UCSD-AML1 (cell line): ENCODE data around the gene TERB1.

Experiments
- DNase-seq: peaks from one replicate; lab custom pipeline; 2025; ENCODE audit not compliant: unreplicated experiment; lab: John Stamatoyannopoulos, UW

Gene TERB1

DNA sequence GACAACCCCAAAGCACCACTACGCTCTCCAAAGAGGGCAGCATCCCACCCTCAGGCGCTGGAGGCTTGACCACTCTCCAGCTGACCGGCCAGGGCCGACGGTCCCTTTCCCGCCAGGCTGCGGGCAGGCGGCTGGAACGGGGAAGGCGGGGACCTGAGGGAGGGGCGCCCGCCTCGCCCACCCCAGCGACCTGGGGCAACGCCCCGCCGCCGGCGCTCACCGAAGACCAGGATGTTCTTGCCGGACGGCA is 50.4 kb downstream of the TERB1 start:
- DNase-seq, result peak; percentile 49

DNA sequence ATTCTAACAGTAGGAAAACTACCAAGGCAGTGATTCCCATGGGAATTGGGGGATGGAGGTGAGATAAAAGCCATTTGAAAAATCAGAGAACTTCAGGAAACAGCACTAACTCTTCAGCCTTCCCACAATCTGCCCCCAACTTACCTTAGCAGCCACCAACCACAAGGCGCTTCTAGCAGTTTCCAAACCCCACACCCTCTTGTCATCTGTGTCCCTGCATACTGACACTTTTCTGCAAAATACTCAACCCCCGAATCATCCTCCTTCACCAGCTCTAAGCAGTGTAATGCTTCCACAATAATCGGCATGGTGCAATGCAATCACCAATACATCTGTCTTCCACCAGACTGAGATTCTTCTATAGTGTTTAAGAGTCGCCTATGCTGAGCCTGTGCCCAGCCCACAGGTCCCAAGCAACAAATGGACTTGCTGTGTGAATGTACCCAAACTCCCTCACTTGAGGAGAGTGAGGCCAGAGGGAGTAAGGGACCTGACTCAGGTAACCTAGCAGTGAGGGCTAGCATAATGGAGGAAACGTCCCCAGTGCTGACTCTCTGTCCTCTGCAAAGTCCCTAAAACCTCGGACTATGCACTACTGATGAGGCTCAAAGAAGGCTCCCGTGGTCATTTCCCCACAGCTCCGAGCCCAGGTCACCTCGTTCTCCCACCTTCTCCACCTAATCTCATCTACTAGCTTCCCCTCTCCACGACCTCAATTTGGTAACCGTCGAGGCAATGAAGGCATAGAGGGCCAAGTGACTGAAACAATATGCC is 50.9 kb downstream of the TERB1 start:
- DNase-seq, result no peak

DNA sequence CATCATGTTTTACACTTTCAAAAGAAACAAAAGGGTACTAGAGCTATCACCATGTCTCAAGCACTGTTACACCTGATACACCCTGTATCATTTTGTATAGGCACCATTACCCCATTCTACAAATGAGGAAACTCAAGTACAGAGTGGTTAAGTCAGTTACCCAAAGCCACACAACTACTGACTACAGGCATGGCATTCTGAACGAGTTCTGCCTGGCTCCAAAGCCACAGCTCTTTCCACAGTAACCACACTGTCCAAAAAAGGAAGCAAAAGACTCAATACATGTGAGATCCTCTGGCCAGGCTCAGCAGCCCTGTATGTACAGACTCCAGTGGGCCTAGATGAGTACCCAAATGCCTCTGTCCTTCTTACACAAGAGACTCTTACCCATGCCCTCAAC is 54.7 kb downstream of the TERB1 start:
- peak; percentile 62 for DNase-seq

DNA sequence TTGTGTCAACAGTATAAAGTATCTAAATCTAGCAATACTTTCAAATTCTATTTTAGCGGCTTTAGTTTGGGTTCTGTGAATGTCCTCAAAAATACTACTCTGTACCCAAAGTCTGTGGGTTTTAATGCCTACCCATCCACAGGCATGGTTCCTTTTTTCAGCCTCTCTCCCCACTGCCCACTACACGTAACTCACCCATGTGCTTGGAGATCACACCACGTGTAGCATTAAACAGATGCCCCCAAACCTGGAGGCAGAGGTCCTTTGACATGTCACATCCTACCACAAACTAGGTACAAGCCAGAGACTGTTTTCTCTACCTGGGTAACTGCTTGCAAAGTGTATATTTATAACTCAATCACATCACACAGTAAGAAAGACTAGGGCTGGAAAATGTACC is 55.3 kb downstream of the TERB1 start:
- no peak for DNase-seq

DNA sequence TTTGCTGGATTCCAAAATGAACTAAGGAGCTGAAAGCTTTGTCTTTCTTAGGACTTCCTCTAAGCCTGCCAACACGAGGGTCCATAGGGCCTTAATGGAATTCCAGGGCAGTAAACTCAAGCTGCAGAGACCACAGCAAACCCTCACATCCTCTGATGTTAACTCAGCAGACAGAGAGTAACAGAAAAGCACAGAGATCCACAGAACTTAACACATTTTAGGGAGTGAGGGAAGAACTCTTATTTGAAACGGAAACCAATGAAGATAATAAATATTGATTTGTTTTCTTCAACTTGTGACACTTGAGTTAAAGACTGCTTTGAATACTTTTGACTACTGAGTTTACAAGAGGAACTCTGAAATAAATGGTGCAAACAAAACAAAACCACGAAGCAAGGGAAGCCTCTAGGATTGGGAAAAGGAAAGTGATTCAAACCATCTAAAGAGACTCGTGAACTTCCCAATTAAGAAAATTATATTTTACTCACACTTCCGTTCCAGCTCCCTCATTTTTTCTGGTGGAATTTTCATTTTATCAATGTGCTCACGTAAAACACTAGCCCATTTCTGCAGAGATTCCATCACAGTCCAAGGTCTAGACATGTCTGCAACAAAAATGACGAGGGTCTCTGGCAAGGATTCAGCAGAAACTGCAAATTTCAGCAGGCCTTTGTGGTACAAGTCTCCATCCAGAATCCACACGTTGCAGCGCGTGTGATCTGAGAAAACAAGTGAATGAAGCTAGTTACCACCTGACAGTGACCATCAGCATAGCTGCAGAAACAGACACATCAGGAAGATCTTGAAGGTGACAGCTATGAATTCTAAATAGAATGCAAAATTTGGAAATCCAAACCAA is 59.2 kb downstream of the TERB1 start:
- DNase-seq, result no peak

DNA sequence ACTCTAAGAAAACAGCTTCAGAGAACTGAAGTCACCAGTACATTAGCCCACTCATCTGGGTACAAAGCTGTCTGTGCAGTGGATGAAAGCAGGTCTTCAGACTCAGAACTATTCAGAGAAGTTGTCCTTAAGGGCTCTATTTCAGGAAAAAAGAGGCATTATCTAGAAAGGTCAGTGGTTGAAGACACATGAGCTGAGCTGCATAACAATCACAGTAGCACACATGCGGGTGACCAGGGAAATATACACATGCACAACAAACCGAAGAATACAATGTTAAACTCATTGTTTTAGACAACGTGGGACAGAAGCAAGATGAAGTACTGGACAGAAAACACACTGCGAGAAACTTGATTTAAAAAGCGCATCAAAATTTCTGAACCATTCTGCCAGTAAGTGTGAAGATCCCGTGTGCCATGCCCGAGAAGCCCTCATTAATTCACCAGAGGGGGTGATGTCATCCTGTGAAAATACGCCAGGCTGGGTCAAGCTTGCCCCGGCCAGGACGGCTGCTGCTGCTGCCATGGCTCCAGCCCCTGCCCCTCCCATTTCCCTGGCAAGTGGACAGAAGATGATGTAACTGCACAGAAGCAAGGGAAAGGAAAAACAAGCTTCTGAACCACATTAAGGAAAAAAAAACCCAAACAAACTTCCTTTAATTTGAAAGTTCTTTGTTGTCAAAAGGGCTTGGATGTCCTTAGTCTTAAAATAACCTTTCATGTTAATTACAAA is 60.0 kb downstream of the TERB1 start:
- peak; percentile 17 for DNase-seq

DNA sequence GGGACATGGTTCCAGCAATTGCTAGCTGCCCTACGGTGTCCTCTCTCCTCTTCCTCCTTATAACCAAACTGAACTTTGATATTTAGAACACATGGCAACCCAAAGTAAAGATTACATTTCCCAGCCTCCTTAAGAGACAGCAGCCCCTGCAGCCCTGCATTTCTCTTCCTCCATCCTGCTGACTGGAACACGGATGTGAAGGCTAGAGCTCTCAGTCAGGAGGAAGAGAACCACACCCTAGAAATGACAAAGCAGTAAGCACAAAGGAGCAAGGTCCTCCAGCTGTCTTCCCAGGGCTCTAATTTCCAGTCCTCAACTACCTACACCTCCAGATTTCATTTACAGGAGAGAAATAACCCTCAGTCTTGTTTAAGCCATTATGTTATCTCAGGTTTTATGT is 60.9 kb downstream of the TERB1 start:
- DNase-seq, result no peak

DNA sequence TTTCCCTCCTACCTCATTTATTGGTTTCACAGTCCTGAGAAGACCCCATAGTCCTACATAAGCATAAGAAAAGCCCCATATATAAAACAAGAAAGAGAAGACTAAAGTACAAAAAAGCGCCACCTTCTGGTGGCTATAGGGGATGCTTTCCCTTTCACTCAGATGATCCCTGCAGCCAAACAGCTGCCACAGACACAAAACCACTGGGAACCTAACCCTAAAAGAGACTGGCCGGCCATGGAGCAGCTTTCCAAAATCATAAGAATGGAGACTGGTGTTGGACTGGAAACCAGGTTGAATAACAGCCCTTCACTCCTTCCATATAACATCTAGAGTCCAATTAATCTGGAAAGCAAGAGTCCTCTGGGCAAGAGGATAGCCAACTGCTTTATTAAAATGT is 61.4 kb downstream of the TERB1 start:
- peak; percentile 17 for DNase-seq

DNA sequence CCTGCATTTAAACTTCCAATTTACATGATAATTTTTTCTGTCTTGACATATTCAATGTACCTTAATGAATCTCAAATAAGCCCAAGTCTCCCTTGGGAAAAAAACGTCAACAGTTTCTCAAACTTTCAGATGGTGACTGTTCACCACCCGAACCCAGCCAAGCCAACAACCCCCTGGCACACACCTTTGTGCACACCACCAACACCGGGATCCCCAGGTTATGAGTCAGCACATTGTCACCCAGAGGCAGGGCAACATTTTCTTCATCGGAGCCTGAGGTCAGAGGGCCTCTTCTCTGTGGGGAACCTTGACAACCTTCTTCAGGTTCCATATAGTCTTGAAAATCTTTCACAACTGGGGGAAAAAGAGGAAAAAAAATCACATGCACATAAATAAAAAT is 65.5 kb downstream of the TERB1 start:
- DNase-seq, result no peak

DNA sequence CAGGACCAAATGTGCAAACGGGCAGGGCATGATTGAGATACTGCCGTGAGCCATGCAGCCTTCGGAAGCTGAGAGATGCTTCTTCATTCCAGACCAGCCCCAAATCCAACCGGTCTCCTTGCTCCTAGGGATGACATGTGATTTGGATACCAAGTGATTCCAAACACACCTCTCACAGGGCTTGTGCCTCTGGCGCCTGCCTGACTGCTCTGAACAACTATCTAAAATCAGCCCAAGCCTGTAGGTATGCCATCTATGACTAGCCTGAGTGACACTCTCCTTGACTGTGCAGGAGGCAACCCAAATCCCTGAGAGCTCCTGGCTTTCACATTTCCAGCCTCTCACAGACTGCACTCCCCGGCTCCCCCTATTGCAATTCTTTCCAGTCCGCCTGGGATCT is 70.3 kb downstream of the TERB1 start:
- no peak for DNase-seq

DNA sequence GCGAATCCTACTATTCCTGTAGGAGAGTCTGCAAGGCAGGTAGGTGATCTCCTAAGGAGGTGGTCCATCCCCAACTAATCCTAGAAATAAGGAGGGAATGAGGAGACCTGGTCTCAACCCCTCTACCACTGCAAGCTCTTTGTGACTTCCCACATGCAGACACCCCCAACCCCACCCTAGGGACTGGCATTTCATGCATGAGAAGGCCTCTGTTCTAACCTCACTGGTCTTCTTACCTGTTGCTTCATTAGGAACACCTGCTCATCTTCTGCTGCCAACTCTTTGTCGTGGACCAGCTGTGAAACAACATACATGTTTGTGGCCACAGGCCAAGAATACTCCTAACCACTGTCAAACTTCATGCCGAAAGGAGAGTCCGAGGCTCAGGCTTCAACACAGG is 72.6 kb downstream of the TERB1 start:
- DNase-seq, result no peak

DNA sequence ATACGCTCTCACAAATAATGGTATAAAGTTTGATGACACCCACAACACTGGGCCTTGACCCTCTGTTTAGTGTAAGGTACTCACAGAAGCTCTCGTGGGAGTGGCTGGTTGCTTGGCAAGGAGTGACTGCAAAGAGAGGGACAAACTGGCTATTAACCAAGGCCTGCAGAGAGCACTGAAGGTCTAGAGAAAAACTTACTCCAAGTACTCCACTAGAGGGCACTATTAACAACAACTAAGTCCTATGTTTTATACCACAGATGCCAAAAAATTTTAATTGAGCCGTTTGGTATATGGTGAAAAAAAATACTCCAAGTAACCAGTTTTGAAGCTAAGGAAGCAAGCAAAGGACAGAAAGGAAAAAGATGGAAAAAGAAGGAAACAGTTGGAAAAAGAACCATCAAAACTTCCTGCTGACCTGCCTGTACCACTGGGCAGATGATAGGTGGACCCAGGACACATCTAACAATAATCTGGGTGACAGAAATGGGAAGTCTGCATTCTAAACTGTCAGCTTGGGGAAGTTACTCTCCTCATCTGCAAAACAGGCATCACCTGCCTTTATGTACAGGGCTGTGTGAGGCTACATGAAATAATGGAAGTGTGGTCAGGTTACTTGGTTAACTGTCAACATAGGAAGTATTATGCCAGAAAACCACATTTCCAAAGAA is 73.1 kb downstream of the TERB1 start:
- no peak for DNase-seq

DNA sequence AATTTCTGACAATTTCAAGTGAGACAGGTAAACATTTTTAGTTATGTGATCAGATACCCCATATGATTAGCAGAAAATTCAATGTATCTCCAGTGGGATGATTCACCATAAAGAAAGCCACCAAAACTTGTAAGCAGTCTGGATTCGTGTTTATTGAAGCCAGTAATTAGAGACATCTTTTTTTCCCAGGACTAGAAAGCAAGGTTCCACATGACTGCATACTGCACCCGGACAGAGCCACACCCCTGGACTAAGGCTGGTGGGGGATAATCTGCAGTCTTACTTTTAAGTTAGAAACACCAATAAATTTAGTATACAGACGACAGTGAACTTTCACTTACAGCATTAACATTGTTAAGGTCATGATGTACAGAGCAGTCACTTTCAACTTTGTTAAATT is 80.6 kb downstream of the TERB1 start:
- DNase-seq, result no peak

DNA sequence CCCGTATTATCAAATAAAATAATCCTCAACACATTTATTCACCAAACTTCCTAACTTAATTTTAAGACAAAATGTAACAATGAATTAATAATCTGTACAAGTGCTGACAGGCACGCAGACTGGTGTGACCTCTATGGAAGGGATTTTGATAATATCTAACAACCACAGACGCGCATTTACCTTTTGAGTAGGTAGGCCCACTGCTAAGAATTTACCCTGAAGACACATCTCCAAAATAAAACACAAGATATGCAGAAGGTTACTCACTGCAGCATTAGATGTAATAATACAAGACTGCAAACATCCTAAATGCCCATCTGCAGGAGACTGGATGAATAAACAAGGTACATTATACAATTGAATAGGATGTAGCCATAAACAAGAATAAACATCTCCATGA is 82.1 kb downstream of the TERB1 start:
- no peak for DNase-seq

DNA sequence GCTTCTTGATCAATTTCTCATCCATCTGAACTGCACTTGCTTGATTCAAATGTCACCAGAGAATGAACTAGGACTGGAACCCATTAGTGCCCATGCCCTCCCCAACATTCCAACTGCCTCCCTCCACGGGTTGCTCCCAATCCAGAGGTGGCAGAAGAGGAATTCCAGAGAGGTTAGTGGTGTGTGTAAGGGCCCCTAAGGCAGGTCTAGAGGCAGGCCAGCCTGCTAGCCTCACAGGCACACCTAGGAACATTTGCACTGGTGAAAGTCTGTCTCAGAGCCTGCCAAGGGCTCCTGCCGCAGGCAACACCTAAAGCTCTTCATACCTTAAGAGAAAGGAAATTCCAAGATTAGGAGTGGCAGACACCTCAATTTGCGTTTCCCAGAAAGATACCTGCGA is 83.6 kb downstream of the TERB1 start:
- DNase-seq, result no peak

DNA sequence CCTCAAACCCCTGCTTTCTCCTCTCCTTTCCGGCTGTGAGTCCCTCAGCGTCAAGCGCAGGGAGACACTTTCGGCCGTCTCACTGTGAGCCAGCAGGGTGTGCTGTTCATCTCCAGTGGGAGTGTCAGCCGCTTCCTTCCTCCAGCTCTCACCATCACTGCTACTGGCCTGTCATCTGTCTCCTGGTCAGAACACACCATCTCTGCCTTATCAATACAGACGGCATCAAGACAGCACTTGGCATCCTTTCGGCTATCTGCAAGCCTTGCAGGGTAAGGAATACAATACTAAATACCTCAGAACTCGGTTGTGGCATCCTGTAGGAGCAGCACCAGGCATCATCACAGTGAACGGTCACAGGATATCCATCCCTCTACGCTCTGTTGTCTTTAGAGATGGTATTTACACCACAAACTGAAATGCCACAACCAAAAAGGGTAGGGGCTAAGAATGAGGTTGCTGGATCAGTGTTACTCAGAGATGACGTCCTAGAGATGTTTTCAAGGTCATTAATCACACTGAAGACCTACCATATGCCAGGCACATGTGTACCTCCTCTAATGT is 84.2 kb downstream of the TERB1 start:
- peak; percentile 50 for DNase-seq

DNA sequence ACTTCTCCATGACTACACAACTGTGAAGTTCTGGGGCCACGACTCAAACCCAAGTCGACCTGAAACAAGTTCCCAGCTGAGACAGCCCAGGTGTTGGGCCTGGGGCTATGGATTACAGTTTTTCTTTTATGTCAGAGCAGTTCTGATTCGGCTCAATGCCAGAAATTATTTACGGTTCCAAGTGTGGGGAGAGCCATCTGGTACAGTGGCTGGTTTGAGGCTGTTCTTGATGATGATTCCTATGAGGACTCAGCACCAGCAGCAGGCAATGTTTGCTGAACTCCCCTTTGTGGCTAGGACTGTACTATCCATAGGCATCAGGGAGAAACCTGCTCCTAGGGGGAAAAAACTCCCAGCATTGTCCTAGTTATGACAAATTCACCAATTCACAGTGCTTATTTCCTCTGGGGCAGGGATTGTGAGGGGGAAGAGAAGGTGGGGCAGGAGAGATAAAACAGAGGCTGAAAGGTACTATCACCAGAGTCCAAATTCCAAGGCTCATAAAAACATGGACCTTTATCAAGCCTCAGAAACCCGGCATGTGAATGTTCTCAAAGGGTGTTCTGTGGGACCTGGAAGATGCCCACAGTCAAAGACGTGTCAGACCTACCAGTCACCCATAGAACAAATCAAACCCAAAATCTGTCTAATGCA is 86.6 kb downstream of the TERB1 start:
- no peak for DNase-seq

DNA sequence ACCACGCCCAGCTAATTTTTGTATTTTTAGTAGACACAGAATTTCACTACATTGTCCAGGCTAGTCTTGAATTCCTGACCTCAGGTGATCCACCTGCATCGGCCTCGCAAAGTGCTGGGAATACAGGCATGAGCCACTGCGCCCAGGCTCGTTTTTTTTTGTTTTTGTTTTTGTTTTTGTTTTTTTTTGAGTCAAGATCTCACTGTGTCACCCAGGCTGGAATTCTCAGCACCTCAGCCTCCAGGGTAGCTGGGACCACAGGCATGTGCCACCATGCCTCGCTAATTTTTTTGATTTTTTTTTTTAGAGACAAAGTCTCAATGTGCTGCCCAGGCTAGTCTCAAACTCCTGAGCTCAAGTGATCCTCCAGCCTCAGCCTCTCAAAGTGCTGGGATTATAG is 87.3 kb downstream of the TERB1 start:
- no peak for DNase-seq

DNA sequence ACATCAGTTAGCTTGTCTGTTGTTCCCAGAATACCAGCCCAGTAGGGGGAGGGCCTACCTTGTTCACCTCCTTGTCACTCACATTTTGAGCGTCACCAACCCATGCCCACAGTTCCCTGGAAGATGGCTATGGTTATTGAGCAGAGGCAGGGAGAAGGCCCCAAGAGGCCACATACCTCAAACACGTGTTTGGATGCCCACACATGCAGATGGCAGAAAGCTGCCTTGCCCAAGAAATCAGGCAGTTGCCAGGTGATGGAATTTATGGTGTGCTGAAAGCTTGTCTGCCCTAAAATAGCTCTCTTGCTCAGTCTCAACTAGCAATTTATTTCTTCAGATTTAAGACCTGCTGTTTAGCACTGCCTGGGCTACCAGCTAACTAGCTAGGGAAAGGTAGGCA is 88.3 kb downstream of the TERB1 start:
- no peak for DNase-seq

DNA sequence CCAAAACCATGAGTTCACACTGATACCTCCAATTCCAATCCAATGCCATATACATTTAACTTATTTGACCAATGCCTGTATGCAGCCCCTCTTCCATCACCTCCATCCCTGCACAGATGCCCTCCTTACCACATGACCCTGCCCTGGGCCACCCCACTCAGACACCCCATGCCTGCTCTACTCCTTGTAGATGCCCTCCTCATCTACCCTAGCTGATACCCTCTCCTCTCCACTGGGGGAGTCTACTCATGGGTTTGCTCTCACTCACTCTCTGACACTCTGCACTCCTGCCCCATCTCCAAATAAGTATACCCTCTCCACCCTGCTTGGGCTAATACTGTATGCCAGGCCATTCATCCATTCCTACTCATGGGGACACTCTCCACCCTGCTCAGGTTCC is 88.9 kb downstream of the TERB1 start:
- no peak for DNase-seq

DNA sequence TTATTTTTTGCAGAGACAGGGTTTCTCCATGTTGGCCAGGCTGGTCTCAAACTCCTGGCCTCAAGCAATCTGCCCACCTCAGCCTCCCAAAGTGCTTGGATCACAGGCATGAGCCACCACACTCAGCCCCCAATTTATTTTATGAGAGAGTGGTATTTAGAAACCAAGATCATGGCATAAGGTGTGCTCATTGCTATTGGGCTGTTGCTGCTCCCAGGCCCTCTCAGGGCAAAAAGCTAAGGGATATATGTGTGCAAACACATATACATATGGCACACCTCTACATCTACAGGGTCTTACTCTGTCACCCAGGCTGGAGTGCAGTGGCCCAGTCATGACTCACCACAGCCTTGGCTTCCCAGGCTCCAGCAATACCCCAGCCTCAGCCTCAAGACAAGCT is 89.8 kb downstream of the TERB1 start:
- no peak for DNase-seq
